Measurements from ENCODE around the gene MACO1.
A peak's percentile ranks its signal among the peaks of the same experiment; 100 is the strongest.
"Not testable (repeated sequence)": the region's sequence is repeated elsewhere in the genome, so short reads cannot be mapped to it uniquely, and the experiment has no call there.

MACO1 gene

GRCh38 chr1:25460020-25460419, 29.3 kb downstream of the MACO1 start:
- no peak for DNase-seq

- not testable (repeated sequence) for DNase-seq
These were observed 30.1 kb downstream of the MACO1 start for GRCh38 chr1:25460816-25461215.

GRCh38 chr1:25461849-25462248, 31.2 kb downstream of the MACO1 start:
- DNase-seq, result no peak

DNA sequence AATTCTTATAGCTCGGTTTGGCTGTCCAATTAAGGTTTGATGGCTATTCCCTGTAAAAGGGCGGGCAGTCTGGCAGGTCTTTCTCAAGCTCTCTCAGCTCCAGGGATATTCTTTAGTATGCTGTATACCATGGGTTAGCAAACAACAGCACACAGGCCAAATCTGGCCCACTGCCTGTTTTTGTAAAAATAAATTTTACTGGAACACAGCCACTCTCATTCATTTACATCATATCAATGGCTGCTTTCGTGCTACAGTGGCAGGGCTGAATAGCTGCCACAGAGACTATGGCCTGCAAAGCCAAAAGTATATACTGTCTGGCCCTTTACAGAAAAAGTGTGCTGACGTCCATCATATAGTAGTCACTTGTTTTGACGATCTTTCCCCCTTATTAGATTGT, 32.0 kb downstream of the MACO1 start:
- DNase-seq, result no peak

- no peak for DNase-seq
These were observed 36.5 kb downstream of the MACO1 start for GRCh38 chr1:25467193-25467592.

DNA sequence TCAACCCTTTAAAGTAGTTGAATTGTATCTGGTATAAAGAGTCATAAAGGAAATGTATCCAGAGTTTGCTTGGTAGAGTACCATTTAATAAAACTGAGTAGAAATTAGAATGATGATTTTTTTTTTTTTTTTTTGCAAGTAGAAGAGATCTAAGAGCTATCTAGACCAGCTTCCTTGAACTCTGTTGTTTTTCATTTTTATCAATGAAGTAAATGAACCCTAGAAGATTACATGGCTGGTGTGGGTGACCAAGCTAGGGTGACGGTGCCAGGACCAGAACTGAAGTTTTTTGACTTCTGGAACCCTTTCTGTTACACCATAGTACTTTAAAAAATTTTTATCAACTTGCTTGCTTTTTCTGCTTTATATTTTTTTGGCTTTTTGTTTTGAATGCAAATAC, 36.9 kb downstream of the MACO1 start:
- DNase-seq, result no peak

- no peak for DNase-seq
These were observed 37.3 kb downstream of the MACO1 start for GRCh38 chr1:25468033-25468432.

- no peak for DNase-seq
These were observed 38.5 kb downstream of the MACO1 start for GRCh38 chr1:25469177-25469576.

DNA sequence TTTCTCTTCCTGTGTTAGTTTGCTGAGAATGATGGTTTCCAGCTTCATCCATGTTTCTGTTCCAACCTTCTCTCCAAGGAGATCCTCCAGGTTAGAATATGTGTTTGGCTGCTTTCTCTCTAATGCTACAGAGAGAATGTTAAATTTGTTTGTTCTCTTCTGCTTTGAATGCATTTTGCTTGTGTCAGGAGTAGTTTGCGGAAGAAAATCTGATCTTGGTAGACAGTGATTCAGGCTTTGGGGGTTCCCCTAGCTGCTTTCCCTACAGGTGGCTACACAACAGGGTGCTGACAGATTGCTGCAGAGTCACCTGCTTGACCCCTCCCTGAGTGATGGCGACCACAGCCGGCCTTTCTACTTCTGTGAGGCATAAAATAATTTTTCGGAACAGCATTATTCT, 41.8 kb downstream of the MACO1 start:
- no peak for DNase-seq

GRCh38 chr1:25473653-25474225, 43.0 kb downstream of the MACO1 start:
- DNase-seq, result no peak

GRCh38 chr1:25474439-25475047, 43.8 kb downstream of the MACO1 start:
- DNase-seq, result no peak

DNA sequence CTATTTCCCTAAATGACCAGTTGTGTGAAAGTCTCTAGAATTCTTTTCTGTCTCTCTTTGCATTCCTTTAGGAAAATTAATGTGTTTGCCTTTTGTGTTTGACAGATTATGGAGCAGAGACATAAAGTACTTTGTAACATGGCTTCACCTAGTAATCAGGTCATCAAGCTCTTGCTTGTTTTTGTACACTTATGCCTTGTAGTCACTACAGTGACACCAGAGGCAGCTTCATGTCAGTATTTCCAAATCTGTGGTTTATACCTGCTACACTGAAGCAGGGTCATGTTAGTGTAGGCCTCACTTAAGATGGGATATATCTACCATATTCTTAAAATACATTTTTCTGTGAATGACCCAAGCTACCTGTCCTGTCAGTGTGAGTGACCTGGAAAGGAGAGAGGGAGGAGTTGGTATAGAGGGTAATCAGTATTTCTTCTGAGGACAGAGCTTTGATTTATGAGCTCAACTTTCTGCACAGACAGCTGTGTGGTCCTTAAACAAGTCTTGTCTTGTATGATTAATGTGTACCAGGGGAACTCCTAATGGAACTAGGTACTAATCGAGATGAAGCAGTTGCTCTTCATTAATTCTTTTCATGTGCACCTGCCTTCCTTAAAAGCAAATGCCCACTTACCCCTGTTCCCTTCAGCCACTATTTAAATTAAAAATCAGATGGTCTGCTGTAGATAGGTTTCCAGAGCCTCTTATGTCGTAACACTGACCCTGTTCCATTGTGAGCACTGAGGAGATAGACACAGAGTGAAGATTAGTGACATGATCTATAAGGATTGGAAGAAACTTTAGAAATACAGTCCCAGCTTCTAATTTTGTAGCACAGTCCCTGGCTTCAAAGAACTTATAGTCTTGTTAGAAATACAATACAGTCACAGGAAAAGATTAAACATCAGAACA, 45.7 kb downstream of the MACO1 start:
- DNase-seq, result no peak

GRCh38 chr1:25477448-25478034, 46.8 kb downstream of the MACO1 start:
- no peak for DNase-seq

- DNase-seq, result no peak
These were observed 47.9 kb downstream of the MACO1 start for GRCh38 chr1:25478633-25479032.

DNA sequence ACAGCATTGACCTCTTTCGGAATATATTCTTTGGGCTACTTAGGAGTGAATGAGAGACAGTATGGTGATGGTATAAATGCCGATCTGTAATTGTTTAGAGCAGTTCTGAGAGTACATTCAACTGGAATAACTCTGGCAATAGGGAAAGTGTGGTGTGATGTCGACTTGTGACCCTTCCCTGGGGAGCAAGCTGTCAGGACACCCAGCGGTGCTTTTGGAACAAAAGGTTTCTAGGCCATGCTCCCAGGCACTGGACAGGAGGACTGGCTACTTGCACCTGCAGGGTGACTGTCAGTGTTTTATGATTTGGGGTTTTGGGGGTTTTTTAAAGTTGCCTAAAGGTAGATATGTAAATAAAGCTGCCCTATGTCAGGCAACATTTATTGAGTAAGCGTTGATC, 50.9 kb downstream of the MACO1 start:
- DNase-seq, result no peak

DNA sequence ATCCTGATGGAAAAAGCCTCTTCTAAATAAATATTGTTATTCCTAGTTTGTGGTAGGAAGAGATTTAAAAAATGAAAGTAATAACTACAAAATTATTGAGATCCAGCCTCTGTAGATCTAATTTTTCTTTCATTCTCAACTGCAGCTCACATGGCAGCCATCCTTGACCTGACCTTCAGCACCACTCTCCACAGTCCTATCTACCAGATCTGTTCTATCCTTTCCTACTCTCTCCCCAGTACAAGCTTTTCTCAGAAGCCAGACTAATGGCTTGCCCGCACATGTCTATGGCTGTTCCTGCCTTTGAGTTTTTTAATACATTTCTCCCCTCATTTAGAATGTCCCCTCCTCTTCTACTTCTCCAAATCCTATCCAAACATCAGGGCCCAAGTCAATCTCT, 51.5 kb downstream of the MACO1 start:
- no peak for DNase-seq

- no peak for DNase-seq
These were observed 53.4 kb downstream of the MACO1 start for GRCh38 chr1:25484096-25484495.

DNA sequence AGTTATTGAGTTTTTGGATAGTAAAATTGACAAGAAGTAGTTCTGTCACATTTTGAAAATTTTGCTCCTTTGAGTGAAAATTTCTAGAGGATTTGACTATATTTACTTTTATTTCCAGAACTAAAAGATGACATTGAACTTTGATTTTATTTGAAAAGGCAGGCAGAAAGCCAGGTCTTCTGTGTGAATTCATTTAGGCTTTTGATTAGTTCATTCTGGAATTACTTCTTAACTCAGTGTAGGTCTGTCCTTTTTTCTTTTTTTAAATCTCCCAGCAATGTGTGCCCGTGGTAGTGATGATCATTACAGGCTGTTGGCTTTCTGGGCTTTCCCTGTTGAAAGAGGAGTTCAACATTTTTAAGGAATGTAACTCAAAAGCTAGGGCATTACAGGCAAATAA, 53.8 kb downstream of the MACO1 start:
- DNase-seq, result no peak

DNA sequence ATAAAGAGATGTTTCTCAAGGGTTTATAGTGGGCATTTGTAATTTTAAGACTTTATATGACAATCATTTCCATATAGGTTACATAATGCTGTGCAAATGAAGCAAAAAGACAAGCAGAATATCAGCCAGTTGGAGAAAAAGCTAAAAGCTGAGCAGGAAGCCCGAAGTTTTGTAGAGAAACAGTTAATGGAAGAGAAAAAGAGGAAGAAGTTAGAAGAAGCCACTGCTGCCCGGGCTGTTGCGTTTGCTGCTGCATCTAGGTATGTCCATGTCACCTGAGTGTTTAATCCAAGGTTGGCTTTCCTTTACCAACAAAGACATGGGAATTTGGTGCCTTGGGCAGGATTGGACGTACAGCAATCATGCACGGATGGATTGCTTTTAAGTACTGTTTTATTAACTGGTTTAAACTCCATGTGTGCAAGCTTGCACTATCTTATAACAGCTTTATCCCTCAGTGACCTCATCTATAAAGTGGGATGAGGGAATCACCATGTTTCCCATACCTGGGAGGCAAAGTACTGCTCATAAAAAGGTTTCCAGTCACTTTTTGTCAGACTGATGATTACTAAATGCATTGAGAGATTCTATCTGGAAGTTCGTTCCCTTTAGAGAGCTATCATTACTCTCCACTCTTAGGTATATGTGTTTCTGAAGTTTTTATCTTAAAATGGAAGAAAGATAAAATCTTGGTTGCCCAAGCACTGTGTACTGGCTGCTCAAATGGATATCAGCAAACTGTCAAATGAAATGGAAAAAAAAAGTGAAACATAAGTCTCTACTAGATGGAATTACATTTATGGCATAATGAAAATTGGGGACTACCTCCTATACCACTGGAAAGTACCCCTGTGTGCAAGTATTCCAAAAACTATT, 55.1 kb downstream of the MACO1 start:
- DNase-seq, result no peak

DNA sequence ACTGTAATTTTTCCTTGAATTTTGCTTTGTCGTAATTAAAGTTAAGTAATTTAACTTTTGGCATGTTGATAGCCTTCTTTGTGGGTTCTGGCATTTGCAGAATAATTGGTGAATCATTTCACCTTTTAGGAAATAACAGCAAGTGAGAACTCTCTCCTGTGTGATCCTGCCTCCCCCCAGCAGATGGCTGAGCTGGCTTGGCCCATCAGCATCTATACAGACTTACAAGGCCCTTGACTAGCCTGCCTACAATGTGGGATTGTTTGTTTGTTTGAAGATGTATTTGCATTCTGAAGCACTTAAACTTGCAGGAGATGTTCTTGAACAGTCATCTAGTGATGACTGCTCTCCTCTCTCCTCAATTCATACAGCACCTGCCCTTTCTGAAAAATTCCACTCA, 55.9 kb downstream of the MACO1 start:
- peak; percentile 44 for DNase-seq

DNA sequence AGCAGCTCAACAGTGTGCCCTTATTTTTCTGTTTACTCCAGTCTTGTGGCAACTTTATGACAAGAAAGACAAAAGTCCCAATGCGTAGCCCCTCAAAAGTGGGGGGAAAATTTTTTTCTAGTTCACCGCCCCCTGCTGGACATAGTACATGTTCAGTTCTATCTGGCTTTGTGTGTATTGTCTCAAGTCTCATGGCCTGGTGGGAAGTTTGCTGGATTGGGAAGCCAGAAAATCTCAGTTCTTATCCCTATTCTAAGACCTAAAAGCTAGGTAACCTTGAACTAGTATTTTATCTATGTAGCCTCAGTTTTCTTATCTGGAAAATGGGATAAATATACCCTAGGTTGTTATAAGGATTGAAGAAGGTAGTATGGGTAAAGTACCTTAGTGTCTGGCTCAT, 56.9 kb downstream of the MACO1 start:
- no peak for DNase-seq

- no peak for DNase-seq
These were observed 61.6 kb downstream of the MACO1 start for GRCh38 chr1:25492323-25492722.

GRCh38 chr1:25494952-25495351, 64.3 kb downstream of the MACO1 start:
- no peak for DNase-seq
